Suprapubic skin (tissue), 4 donors: Measurements from ENCODE around the gene LCN15.
A peak's percentile ranks its signal among the peaks of the same experiment; 100 is the strongest.

Experiments
- POLR2A ChIP-seq, 2 donors: fragments of 450-650 bp; IDR thresholded peaks; one replicate each; pipeline ENCODE4 v1.6.1; 2017; ENCODE audit warnings: antibody characterized with exemption in 2 of 2, mild to moderate bottlenecking in 2 of 2, moderate library complexity in 2 of 2
- POLR2AphosphoS5 ChIP-seq, 3 donors: sonication (generic); formaldehyde crosslinking; IDR thresholded peaks; one replicate each; pipeline ENCODE4 v1.6.1; 2017; ENCODE audit warnings: antibody characterized with exemption in 3 of 3
- TF ChIP-seq, protein P1 (sequence below), 2 donors: fragments of 200-600 bp in 1 of 2; fragments of 450-650 bp in 1 of 2; sonication (generic) in 1 of 2; IDR thresholded peaks; one replicate each; pipeline ENCODE4 v1.5.1; 2016 to 2019; ENCODE audit warnings: antibody characterized with exemption in 2 of 2, mild to moderate bottlenecking in 1 of 2, moderate library complexity in 1 of 2

DNA sequence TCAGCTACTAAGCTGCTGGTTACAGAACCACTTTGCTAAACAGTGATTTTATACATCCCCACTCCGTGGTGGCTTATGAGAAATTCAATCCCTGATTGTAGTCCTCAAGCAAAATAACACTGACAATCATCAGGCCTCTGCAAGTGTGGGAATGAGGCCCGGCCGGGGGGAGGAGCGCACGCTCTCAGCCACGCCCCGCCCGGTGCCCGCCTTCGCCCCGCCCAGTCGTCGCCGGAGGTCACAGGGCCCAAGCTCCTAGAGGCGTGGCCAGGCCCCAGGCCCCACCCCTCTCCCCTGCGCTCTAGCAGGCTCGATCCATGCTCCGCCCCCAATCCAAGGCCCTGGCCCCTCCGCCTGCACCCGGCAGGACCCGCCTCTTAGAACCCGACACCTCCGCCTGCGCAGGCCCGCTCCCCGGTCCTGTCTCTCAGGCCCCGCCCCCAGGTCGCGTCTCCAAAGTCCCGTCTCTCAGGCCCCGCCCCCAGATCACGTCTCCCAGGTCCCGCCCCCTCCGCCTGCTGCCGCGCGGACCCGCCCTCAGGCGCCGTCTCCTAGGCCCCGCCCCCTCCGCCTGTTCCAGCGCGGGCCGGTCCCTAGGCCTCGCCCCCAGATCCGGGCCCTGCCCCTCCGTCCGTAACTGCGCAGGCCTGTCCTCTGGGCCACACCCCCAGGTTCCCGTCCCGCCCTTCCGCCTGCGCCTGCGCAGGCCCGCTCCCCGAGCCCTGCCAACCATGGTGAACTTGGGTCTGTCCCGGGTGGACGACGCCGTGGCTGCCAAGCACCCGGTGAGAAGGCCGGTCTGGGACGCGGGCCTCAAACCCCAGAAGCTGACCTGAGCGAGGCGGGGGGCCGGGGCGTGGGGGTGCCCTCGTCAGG lies 26.6 kb upstream of the LCN15 start, which contains the start of gene TMEM141:
- TF ChIP-seq, protein P1, sequence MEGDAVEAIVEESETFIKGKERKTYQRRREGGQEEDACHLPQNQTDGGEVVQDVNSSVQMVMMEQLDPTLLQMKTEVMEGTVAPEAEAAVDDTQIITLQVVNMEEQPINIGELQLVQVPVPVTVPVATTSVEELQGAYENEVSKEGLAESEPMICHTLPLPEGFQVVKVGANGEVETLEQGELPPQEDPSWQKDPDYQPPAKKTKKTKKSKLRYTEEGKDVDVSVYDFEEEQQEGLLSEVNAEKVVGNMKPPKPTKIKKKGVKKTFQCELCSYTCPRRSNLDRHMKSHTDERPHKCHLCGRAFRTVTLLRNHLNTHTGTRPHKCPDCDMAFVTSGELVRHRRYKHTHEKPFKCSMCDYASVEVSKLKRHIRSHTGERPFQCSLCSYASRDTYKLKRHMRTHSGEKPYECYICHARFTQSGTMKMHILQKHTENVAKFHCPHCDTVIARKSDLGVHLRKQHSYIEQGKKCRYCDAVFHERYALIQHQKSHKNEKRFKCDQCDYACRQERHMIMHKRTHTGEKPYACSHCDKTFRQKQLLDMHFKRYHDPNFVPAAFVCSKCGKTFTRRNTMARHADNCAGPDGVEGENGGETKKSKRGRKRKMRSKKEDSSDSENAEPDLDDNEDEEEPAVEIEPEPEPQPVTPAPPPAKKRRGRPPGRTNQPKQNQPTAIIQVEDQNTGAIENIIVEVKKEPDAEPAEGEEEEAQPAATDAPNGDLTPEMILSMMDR (IDR thresholded peaks at IDR 0.05) = no peak
- TF ChIP-seq POLR2A (IDR thresholded peaks at IDR 0.05) (peak; percentile 9 to 56), POLR2AphosphoS5 (IDR thresholded peaks at IDR 0.05) (no peak)
